HG02588 (cell line): ENCODE measurements around the gene FAM170B.

Source experiments
- ATAC-seq: cut with Tn5 transposase; IDR thresholded peaks from one replicate; pipeline ENCODE4 v1.9.1; 2021; ENCODE audit warnings: mild to moderate bottlenecking, moderate library complexity; ENCODE audit not compliant: unreplicated experiment

Gene FAM170B

GRCh38 chr10:49109669-49110340 lies 24.0 kb downstream of the FAM170B start:
- no peak for ATAC-seq

DNA sequence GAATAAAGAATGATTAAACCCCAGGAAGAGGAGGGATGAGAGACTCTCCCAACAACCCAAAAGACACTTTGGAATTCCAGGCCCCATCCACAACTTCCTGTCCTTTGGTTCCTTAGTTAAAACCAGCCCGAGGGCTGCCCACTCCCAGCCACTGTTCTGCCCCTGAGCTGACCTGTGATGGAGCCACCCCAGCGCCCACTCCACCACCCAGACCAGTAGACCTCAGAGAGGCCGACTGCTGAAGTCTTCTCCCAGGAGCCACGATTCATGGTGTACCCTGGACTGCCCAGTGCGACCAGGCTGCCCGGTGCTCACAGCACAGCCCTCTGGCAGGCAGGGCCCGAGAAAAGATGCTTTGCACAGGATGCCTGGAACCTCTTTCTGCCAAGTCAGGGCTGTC lies 25.2 kb downstream of the FAM170B start:
- ATAC-seq = no peak

DNA sequence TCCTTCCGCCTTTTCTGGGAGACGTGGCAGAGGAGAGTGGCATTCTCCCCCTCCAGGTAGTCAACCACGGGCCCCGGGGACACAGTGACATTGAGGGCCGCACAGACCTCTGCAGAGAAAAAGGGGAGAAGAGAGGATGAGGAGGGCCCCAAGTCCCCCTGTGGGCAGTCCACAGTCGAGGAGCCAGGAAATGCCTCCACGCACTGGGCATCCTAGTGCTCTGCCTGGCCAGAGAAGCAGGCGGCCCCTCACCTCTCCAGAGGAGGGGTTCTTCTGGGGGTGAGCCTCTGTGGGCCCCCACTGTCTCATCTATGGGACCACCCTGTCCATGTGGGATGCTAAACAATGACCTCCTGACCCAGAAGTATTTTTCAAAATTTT lies 25.9 kb downstream of the FAM170B start:
- ATAC-seq = no peak

- ATAC-seq = no peak
Measured at GRCh38 chr10:49107111-49107886, 26.5 kb downstream of the FAM170B start.

GRCh38 chr10:49106451-49106850 lies 27.4 kb downstream of the FAM170B start:
- no peak for ATAC-seq

DNA sequence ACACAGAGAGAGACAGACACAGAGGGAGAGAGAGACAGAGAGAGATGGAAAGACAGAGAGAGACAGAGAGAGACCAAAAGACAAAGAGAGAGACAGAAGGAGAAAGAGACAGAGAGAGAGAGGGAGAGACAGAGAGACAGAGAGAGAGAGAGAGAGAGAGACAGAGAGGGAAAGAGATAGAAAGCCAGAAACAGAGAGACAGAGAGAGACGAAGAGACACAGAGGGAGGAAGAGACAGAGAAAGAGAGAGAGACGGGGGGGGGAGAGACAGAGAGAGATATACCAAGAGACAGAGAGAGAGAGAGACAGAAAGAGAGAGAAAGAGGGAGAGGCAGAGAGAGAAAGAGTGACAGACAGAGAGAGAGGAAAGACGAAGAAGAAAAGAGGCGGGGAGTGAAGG lies 28.7 kb downstream of the FAM170B start:
- no peak for ATAC-seq

GRCh38 chr10:49104323-49104722 lies 29.5 kb downstream of the FAM170B start:
- ATAC-seq = no peak

- no peak for ATAC-seq
Measured at GRCh38 chr10:49103761-49104160, 30.1 kb downstream of the FAM170B start.

DNA sequence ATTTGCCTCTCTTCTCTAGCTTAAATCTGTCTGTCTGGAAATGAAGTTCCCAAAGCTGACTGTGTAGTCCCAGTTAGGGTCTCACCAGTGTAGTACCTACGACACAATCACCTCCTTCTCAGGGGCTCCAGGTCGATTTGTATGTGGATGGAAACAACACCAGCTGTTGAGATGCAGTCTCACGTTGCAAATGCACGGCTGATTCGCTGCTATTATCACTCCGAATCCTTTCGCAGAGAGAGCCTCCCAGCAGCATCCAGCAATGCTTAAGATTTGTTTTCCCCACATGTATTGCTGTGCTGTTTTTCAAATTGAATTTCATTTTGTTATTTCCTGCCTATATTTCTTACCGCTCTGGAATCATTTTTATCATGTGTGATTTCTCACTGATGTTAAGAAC lies 34.8 kb downstream of the FAM170B start:
- ATAC-seq = no peak

GRCh38 chr10:49096890-49097445 lies 36.9 kb downstream of the FAM170B start:
- ATAC-seq = no peak

DNA sequence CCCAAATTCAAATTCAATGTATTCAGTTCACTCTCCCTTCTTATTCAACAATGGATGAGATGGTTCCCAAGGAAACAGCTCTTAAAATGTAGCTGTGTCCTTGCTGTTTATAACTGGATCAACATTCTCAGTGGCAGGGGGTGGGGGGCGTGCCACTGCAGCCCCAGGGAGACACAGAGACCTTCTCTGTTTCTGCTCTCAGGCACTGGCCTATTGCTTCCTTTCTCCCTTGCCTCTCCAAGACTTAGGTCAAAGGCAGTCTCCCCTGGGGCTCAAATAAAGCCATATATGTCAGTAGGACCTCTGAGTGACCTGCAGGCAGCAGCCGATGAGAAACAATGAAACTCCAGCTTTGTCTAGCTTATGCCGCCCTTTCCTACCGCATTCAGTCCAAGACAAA lies 39.2 kb downstream of the FAM170B start:
- no peak for ATAC-seq

DNA sequence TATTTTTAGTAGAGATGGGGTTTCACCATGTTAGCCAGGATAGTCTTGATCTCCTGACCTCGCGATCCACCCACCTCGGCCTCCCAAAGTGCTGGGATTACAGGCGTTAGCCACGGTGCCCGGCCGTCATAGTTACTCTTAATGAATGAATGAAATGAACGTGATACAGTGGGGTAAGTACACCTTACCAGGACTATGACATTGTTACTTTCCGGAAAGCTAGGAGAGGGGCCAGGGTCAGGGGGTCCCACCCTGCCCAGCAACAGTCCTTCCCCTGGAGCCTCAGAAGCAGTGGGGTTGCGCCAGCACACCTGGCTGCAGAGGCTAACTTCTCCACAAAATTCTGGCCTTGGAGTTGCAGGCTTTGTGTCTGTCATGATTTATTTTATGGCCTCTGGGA lies 39.9 kb downstream of the FAM170B start:
- no peak for ATAC-seq

DNA sequence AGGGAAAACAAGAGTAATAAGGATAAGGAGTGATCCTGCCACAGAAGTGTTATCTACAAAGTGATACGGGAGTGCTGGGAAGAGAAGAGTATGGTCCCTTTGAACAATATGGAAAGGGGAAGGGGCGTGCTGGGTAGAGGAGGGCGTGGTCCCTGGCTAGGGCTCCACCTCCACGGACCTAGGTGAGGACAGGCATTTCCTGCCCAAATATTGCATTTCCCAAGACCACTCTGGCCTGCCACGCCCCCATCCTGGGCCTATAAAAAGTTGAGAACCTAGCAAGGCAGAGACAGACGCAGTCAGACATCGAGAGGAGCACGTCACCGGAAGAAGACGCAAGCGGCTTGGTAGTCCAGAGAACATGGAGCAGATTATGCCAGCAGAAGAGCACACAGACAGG lies 41.3 kb downstream of the FAM170B start:
- no peak for ATAC-seq

GRCh38 chr10:49091450-49092210 lies 42.2 kb downstream of the FAM170B start:
- ATAC-seq = no peak

DNA sequence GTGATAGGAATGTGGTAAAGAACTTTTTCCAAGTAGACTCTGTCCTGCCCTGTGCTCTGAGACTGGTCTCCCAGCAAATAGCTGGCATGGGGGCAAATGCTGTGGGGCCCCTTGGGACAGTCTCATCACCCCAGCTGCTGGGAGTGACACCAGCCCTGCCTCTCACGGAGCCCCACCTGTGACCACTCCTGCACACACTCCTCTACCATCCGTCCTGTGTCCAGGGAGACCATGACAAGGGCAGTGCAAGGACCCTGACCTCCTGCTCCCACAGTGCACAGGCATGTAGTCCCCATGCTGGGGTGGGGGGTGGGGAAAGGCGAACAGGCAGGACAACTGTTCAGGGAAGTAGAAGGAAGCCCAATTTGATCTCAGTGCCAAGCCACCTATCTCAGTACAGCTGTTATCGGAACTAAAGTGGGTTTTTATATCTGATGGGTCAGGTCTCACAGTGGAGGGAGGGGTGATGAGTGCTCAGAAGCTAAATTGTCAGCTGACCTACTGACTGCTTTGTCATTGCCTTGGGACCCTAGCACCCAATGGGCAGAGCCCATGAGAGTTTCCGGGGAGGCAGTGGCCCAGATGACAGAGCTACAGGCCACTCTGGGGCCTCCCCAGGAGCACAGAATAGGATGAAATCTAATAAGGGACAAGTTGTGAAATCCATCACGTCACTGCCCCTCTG lies 43.0 kb downstream of the FAM170B start:
- no peak for ATAC-seq

GRCh38 chr10:49090189-49090575 lies 43.6 kb downstream of the FAM170B start:
- ATAC-seq = no peak

GRCh38 chr10:49089557-49090188 lies 44.1 kb downstream of the FAM170B start:
- no peak for ATAC-seq

GRCh38 chr10:49089152-49089551 lies 44.7 kb downstream of the FAM170B start:
- ATAC-seq = no peak

DNA sequence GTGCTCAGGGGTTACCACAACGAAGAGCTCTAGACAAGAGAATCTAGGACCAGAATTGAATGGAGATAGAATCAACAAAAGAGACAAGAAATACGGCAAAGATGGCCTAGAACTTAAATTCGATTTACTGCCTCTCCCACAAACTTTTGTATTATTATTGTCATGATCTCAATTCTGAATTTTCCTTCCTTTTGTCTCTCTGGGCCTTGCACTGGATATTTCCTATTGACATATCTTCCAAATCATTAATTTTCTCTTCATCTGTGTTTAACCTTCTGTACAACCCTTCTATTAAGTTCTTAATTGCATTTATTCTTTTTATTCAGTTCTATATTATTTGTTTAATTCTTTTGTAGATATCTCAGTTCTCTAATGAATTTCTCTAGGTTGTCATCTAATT lies 46.9 kb downstream of the FAM170B start:
- ATAC-seq = no peak

DNA sequence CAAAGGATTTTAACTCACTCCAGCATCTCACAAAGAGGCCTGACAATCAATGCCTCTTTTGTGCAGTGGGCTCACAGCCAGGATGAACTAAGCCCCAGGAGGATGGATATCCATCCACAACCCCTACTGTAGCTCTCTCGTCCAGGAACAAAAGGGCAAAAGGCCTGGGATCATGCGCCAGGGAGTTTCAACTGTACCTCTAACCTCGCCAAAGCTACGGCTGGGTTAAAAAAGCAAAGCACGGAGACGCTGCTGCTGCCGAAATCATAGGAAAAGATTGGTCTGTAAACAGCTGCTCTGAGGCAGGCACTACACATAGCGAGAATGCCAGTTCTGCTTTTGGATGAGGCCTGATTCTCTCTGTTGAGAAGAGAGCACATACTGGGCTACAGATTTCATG lies 50.6 kb downstream of the FAM170B start:
- ATAC-seq = no peak

GRCh38 chr10:49082766-49083165 lies 51.1 kb downstream of the FAM170B start:
- ATAC-seq = no peak
